WERI-Rb-1 (cell line): ENCODE measurements around the gene CFAP97.
"Not testable (repeated sequence)": the region's sequence is repeated elsewhere in the genome, so short reads cannot be mapped to it uniquely, and the experiment has no call there.

Source experiments
- DNase-seq: peaks from one replicate; pipeline ENCODE4 v3.0.0-alpha.2; 2020
- H3K27ac ChIP-seq: fragments of 250-450 bp; sonication (Bioruptor Pico); 2 replicates; pipeline ENCODE4 v1.5.1; 2020; ENCODE audit warnings: mild to moderate bottlenecking, moderate library complexity
- H3K27me3 ChIP-seq: fragments of 250-450 bp; sonication (Bioruptor Pico); 2 replicates; pipeline ENCODE4 v1.5.1; 2021; ENCODE audit warnings: mild to moderate bottlenecking, low read depth, moderate library complexity; ENCODE audit not compliant: insufficient read depth, severe bottlenecking
- H3K36me3 ChIP-seq: fragments of 250-450 bp; sonication (Bioruptor Pico); 2 replicates; pipeline ENCODE4 v1.5.1; 2020; ENCODE audit warnings: mild to moderate bottlenecking, moderate library complexity
- H3K4me3 ChIP-seq: 2 replicates; pipeline ENCODE4 v1.5.1; 2011; ENCODE audit warnings: low read depth, mild to moderate bottlenecking, control low read depth, low read length
- H3K9me3 ChIP-seq: fragments of 250-450 bp; sonication (Bioruptor Pico); 2 replicates; pipeline ENCODE4 v1.5.1; 2021; ENCODE audit warnings: mild to moderate bottlenecking, moderate library complexity; ENCODE audit not compliant: severe bottlenecking
- TF ChIP-seq, protein P1 (sequence below): IDR thresholded peaks from 2 replicates; pipeline ENCODE4 v1.5.1; 2011; ENCODE audit warnings: low read depth, mild to moderate bottlenecking, control low read depth, inconsistent platforms, low read length

The CFAP97 gene

DNA sequence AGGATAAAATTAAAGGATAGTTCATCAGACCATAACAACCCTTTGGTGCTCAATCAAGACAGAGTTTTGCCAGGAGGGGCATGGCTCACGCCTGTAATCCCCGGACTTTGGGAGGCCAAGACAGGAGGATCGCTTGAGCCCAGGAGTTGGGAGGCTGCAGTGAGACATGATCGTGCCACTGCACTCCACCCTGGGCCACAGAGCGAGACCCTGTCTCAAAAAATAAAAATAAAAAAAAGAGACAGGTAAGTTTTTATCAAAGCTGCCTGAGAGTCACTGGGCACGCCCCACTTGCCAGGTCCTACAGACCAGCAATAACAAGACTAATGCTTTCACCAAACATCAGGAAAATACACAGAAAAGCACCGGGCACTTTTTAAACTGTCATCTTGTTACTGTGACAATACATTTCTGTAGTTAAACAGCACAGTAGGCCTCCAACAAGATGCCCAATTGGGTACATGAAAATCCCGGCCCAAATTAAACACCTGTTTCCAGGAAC, 765 bp downstream of the CFAP97 start:
- Histone ChIP-seq H3K27ac (no peak overlapping the region; the same call in 1 of the 2 replicates), H3K36me3 (no peaks in the 10 kb centered on the region; the same call in 1 of the 2 replicates), H3K9me3 (no peaks in the 10 kb centered on the region), H3K27me3 (no peaks in the 10 kb centered on the region), H3K4me3 (peak overlapping the region; percentile 79)
- DNase-seq = no peak
- TF ChIP-seq, protein P1, sequence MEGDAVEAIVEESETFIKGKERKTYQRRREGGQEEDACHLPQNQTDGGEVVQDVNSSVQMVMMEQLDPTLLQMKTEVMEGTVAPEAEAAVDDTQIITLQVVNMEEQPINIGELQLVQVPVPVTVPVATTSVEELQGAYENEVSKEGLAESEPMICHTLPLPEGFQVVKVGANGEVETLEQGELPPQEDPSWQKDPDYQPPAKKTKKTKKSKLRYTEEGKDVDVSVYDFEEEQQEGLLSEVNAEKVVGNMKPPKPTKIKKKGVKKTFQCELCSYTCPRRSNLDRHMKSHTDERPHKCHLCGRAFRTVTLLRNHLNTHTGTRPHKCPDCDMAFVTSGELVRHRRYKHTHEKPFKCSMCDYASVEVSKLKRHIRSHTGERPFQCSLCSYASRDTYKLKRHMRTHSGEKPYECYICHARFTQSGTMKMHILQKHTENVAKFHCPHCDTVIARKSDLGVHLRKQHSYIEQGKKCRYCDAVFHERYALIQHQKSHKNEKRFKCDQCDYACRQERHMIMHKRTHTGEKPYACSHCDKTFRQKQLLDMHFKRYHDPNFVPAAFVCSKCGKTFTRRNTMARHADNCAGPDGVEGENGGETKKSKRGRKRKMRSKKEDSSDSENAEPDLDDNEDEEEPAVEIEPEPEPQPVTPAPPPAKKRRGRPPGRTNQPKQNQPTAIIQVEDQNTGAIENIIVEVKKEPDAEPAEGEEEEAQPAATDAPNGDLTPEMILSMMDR = no peak

DNA sequence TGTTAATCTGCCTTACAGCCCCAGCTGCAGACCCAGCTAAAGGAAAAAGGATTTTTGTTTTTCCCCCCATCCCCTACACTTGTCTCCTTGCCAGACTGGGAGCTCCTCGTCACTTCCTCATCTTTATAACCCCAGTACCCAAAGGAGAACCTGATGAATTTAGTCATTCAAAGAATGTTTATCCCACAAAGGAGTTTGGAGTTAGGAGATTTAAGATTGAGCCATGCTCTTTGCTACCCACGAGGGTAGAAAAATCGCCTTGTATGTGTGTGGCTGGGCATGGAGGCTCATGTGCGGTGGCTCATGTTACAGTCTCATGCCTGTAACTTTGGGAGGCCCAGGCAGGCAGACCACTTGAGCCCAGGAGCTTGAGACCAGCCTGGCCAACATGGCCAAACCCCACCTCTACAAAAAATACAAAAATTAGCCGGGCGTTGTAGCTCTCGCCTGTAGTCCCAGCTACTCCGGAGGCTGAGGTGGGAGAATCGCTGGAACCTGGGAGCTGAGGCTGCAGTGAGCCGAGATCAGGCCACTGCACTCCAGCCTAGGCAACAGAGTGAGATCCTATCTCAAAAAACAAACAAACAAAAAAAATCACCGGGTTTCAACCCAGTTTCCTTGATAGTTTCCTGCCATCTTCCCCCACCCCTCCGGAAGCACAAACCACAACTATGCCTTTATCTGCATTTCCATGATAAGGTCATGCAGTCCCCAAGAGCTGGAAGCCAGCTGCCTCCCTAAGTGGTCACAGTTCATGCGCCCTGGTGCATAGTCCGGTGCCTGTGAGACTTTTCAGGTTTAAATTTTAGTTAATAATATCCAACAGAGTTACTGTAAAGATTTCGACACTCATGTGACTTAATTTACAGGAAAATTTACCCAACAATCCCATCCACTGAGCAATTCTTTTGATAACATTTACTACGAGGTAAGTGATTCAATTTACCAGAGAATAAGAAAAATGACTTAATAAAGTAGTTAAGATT, 1.5 kb downstream of the CFAP97 start:
- H3K9me3 ChIP-seq = no peaks in the 10 kb centered on the region
- TF ChIP-seq, protein P1 = no peak
- no peak overlapping the region for H3K4me3 ChIP-seq
- H3K27me3 ChIP-seq = no peaks in the 10 kb centered on the region
- no peak for DNase-seq
- H3K36me3 ChIP-seq = no peaks in the 10 kb centered on the region; the same call in 1 of the 2 replicates
- H3K27ac ChIP-seq = no peak overlapping the region

DNA sequence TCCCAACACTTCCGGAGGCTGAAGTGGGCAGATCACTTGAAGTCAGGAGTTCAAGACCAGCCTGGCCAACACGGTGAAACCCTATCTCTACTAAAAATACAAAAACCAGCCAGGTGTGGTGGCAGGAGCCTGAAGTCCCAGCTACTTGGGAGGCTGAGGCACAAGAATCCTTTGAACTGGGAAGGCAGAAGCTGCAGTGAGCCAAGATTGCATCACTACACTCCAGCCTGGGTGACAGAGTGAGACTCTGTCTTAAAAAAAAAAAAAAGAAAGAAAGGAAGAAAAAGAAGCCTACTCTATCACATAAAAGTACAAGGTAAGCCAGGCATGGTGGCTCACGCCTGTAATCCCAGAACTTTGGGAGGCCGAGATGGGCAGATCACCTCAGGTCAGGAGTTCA, 5.6 kb downstream of the CFAP97 start:
- H3K4me3 ChIP-seq, H3K27ac ChIP-seq, H3K9me3 ChIP-seq, H3K27me3 ChIP-seq, DNase-seq, H3K36me3 ChIP-seq: not testable (repeated sequence)

DNA sequence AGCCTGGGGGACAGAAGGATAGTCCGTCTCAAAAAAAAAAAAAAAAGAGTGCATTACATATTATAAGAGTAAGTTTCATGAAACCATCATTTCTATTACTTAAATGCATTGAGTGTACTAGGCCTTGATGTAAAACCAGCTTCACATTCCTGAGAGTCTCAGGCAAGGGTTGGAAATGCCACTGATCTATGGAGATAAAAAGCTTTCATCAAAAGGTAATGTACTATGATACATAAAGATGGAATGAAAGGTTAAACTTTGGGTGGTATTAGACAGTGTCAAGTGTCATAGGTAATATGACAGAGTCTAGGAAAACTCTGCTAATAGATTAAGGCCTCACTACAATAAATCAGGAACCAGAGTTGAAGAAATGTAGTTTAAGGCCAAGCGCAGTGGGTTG, 7.4 kb downstream of the CFAP97 start:
- H3K4me3 ChIP-seq = no peak overlapping the region
- no peak for DNase-seq
- H3K27me3 ChIP-seq = no peaks in the 10 kb centered on the region
- H3K36me3 ChIP-seq = no peaks in the 10 kb centered on the region
- no peaks in the 10 kb centered on the region for H3K9me3 ChIP-seq
- TF ChIP-seq, protein P1 = no peak
- H3K27ac ChIP-seq = no peak overlapping the region

DNA sequence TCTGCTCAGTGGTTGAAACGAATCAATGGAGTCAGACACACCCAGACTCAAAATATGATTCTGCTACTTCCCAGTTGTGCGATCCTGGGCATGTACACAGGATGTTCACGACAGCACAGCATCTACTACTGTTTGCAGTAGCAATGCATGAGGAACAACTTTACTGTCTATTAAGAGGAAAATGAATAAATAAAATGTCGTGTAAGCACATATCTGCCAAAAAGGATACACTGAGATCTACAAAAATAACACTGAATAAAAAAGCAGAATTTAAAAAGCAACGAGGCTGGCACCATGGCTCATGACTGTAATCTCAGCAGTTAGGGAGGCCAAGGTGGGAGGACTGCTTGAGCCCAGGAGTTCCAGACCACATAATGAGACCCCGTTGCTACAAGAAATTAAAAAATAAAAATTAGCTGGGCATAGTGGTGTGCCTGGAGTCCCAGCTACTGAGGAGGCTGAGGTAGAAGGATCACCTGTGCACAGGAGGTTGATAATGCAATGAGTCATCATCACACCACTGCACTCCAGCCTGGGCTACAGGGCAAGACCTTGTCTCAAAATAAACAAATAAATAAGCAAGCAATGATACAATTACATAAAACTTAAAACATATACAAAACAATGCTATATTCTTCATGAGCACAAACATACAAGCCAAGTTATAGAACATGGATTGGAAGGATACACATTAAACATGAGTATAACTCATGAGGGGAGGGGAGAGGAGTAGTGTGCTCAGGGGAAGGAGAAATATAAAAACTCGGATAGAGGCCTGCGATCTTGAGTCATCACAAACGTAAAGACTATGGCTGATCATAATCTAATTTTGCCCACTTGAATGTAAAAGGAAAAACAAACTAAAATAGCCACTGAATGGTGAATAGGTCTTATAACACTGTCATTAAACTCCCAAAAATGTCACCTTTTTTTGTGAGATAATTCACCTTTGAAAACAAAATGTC, 8.6 kb downstream of the CFAP97 start:
- DNase-seq = no peak
- no peak overlapping the region for H3K4me3 ChIP-seq
- H3K27ac ChIP-seq = no peak overlapping the region
- TF ChIP-seq, protein P1 = no peak
- no peaks in the 10 kb centered on the region for H3K27me3 ChIP-seq
- H3K36me3 ChIP-seq = peaks cover 5% of the 10 kb centered on the region
- no peaks in the 10 kb centered on the region for H3K9me3 ChIP-seq
